GM19043 (cell line): ENCODE measurements around the gene TBP.
"Not testable (repeated sequence)": the region's sequence is repeated elsewhere in the genome, so short reads cannot be mapped to it uniquely, and the experiment has no call there.

Experiments
- ATAC-seq: cut with Tn5 transposase; IDR thresholded peaks from one replicate; pipeline ENCODE4 v1.9.1; 2021; ENCODE audit warnings: low read depth; ENCODE audit not compliant: unreplicated experiment

Gene TBP

GRCh38 chr6:170554013-170554795 is at the start of gene TBP:
TBP (plus strand) TSS chr6:170554369; CDS start chr6:170557030, 2,661 bp downstream.
- peak; percentile 95 for ATAC-seq

- ATAC-seq: no peak
These were observed 49.7 kb upstream of the TBP start for GRCh38 chr6:170504479-170504878.

GRCh38 chr6:170505306-170505705 is 48.9 kb upstream of the TBP start:
- ATAC-seq: no peak

GRCh38 chr6:170506446-170506845 is 47.7 kb upstream of the TBP start:
- no peak for ATAC-seq

- not testable (repeated sequence) for ATAC-seq
These were observed 46.4 kb upstream of the TBP start for GRCh38 chr6:170507728-170508127.

- ATAC-seq: not testable (repeated sequence)
These were observed 45.9 kb upstream of the TBP start for GRCh38 chr6:170508275-170508674.

GRCh38 chr6:170508892-170509722 is 45.1 kb upstream of the TBP start:
- not testable (repeated sequence) for ATAC-seq

- ATAC-seq: no peak
These were observed 44.5 kb upstream of the TBP start for GRCh38 chr6:170509723-170510018.

GRCh38 chr6:170510631-170511030 is 43.5 kb upstream of the TBP start:
- no peak for ATAC-seq

- no peak for ATAC-seq
These were observed 41.9 kb upstream of the TBP start for GRCh38 chr6:170512249-170512648.

GRCh38 chr6:170514908-170515307 is 39.3 kb upstream of the TBP start:
- no peak for ATAC-seq

- ATAC-seq: peak; percentile 95
These were observed 37.2 kb upstream of the TBP start for GRCh38 chr6:170516783-170517616.

GRCh38 chr6:170522565-170523183 is 31.5 kb upstream of the TBP start:
- no peak for ATAC-seq

GRCh38 chr6:170523256-170524171 is 30.7 kb upstream of the TBP start:
- no peak for ATAC-seq

- ATAC-seq: no peak
These were observed 30.0 kb upstream of the TBP start for GRCh38 chr6:170524172-170524502.

- no peak for ATAC-seq
These were observed 28.4 kb upstream of the TBP start for GRCh38 chr6:170525795-170526194.

- not testable (repeated sequence) for ATAC-seq
These were observed 26.2 kb upstream of the TBP start for GRCh38 chr6:170527995-170528394.

GRCh38 chr6:170529839-170530469 is 24.2 kb upstream of the TBP start:
- ATAC-seq: peak; percentile 84

GRCh38 chr6:170532867-170533488 is 21.2 kb upstream of the TBP start:
- no peak for ATAC-seq
